Measurements from ENCODE around the gene B3GALT4.
A peak's percentile ranks its signal among the peaks of the same experiment; 100 is the strongest.

The B3GALT4 gene

GRCh38 chr6:33305052-33305451 lies 28.1 kb downstream of the B3GALT4 start:
- WGBS, 2 experiments (ENCODE audit: insufficient coverage in 2 of 2) = 86 to 95% methylated on average over 6 to 8 of the region's 8 CpGs
- Histone ChIP-seq H3K4me3 (ENCODE audit: extremely low read depth, insufficient read depth, low read length, poor library complexity, severe bottlenecking) (no peak overlapping the region), H3K27ac (ENCODE audit: low read depth, low read length, severe bottlenecking) (no peak overlapping the region), H3K4me1 (ENCODE audit: control insufficient read depth, insufficient read depth, low read length, poor library complexity, severe bottlenecking) (no peaks in the 10 kb centered on the region), H3K36me3 (ENCODE audit: control insufficient read depth, insufficient read depth, low read length) (peaks cover 11% of the 10 kb centered on the region), H3K9me3 (ENCODE audit: control insufficient read depth, low read length) (no peaks in the 10 kb centered on the region)

- Histone ChIP-seq H3K9me3 (ENCODE audit: control insufficient read depth, low read length) (no peaks in the 10 kb centered on the region), H3K4me3 (ENCODE audit: extremely low read depth, insufficient read depth, low read length, poor library complexity, severe bottlenecking) (no peak overlapping the region), H3K4me1 (ENCODE audit: control insufficient read depth, insufficient read depth, low read length, poor library complexity, severe bottlenecking) (no peaks in the 10 kb centered on the region), H3K27ac (ENCODE audit: low read depth, low read length, severe bottlenecking) (no peak overlapping the region), H3K36me3 (ENCODE audit: control insufficient read depth, insufficient read depth, low read length) (peaks cover 11% of the 10 kb centered on the region)
- 88 to 90% methylated on average over 3 to 4 of the region's 4 CpGs for WGBS, 2 experiments (ENCODE audit: insufficient coverage in 2 of 2)
These were observed 29.4 kb downstream of the B3GALT4 start for GRCh38 chr6:33306356-33306755.

GRCh38 chr6:33312361-33313104 lies 35.6 kb downstream of the B3GALT4 start:
- Histone ChIP-seq H3K36me3 (ENCODE audit: control insufficient read depth, insufficient read depth, low read length) (peaks cover 16% of the 10 kb centered on the region), H3K27ac (ENCODE audit: low read depth, low read length, severe bottlenecking) (peak overlapping the region; percentile 69), H3K9me3 (ENCODE audit: control insufficient read depth, low read length) (no peaks in the 10 kb centered on the region), H3K4me1 (ENCODE audit: control insufficient read depth, insufficient read depth, low read length, poor library complexity, severe bottlenecking) (peaks cover 9% of the 10 kb centered on the region), H3K4me3 (ENCODE audit: extremely low read depth, insufficient read depth, low read length, poor library complexity, severe bottlenecking) (peak overlapping the region; percentile 62)
- 6 to 7% methylated on average over 19 to 21 of the region's 29 CpGs for WGBS, 2 experiments (ENCODE audit: insufficient coverage in 2 of 2)

GRCh38 chr6:33313105-33313708 lies 36.3 kb downstream of the B3GALT4 start:
- Histone ChIP-seq H3K4me3 (ENCODE audit: extremely low read depth, insufficient read depth, low read length, poor library complexity, severe bottlenecking) (peak overlapping the region; percentile 62), H3K27ac (ENCODE audit: low read depth, low read length, severe bottlenecking) (peak overlapping the region; percentile 69), H3K36me3 (ENCODE audit: control insufficient read depth, insufficient read depth, low read length) (peaks cover 16% of the 10 kb centered on the region), H3K9me3 (ENCODE audit: control insufficient read depth, low read length) (no peaks in the 10 kb centered on the region), H3K4me1 (ENCODE audit: control insufficient read depth, insufficient read depth, low read length, poor library complexity, severe bottlenecking) (peaks cover 9% of the 10 kb centered on the region)
- 0 to 1% methylated on average over 28 to 33 of the region's 33 CpGs for WGBS, 2 experiments (ENCODE audit: insufficient coverage in 2 of 2)

GRCh38 chr6:33313709-33314514 lies 37.0 kb downstream of the B3GALT4 start, which contains the start of gene TAPBP:
TSS of gene TAPBP (minus strand) at chr6:33314078. CDS start at chr6:33314041, 37 bp downstream.
- Histone ChIP-seq H3K4me3 (ENCODE audit: extremely low read depth, insufficient read depth, low read length, poor library complexity, severe bottlenecking) (peak within 1 kb of the TSS; percentile 62), H3K9me3 (ENCODE audit: control insufficient read depth, low read length) (no peaks in the 10 kb centered on the region), H3K36me3 (ENCODE audit: control insufficient read depth, insufficient read depth, low read length) (peaks cover 21% of the 10 kb centered on the region), H3K27ac (ENCODE audit: low read depth, low read length, severe bottlenecking) (peak within 1 kb of the TSS; percentile 69), H3K4me1 (ENCODE audit: control insufficient read depth, insufficient read depth, low read length, poor library complexity, severe bottlenecking) (peaks cover 14% of the 10 kb centered on the region)
- WGBS, 2 experiments (ENCODE audit: insufficient coverage in 2 of 2) = 0% methylated on average over 18 to 32 of the region's 47 CpGs

GRCh38 chr6:33314515-33314942 lies 37.6 kb downstream of the B3GALT4 start:
- WGBS, 2 experiments (ENCODE audit: insufficient coverage in 2 of 2) = 90% methylated on average over 2 of the region's 10 CpGs; no CpG with 5 or more reads in 1 of the 2 experiments
- H3K4me3 ChIP-seq (ENCODE audit: extremely low read depth, insufficient read depth, low read length, poor library complexity, severe bottlenecking) = peak overlapping the region; percentile 62
- H3K27ac ChIP-seq (ENCODE audit: low read depth, low read length, severe bottlenecking) = peak overlapping the region; percentile 69
- H3K9me3 ChIP-seq (ENCODE audit: control insufficient read depth, low read length) = no peaks in the 10 kb centered on the region
- H3K36me3 ChIP-seq (ENCODE audit: control insufficient read depth, insufficient read depth, low read length) = peaks cover 27% of the 10 kb centered on the region
- H3K4me1 ChIP-seq (ENCODE audit: control insufficient read depth, insufficient read depth, low read length, poor library complexity, severe bottlenecking) = peaks cover 21% of the 10 kb centered on the region

GRCh38 chr6:33314943-33315792 lies 38.2 kb downstream of the B3GALT4 start:
- H3K9me3 ChIP-seq (ENCODE audit: control insufficient read depth, low read length) = no peaks in the 10 kb centered on the region
- no peak overlapping the region for H3K27ac ChIP-seq (ENCODE audit: low read depth, low read length, severe bottlenecking)
- H3K4me1 ChIP-seq (ENCODE audit: control insufficient read depth, insufficient read depth, low read length, poor library complexity, severe bottlenecking) = peaks cover 26% of the 10 kb centered on the region
- 92 to 93% methylated on average over 45 to 47 of the region's 47 CpGs for WGBS, 2 experiments (ENCODE audit: insufficient coverage in 2 of 2)
- peaks cover 30% of the 10 kb centered on the region for H3K36me3 ChIP-seq (ENCODE audit: control insufficient read depth, insufficient read depth, low read length)
- no peak overlapping the region for H3K4me3 ChIP-seq (ENCODE audit: extremely low read depth, insufficient read depth, low read length, poor library complexity, severe bottlenecking)

- 96% methylated on average over 7 to 11 of the region's 17 CpGs for WGBS, 2 experiments (ENCODE audit: insufficient coverage in 2 of 2)
- Histone ChIP-seq H3K4me1 (ENCODE audit: control insufficient read depth, insufficient read depth, low read length, poor library complexity, severe bottlenecking) (peaks cover 34% of the 10 kb centered on the region), H3K9me3 (ENCODE audit: control insufficient read depth, low read length) (no peaks in the 10 kb centered on the region), H3K36me3 (ENCODE audit: control insufficient read depth, insufficient read depth, low read length) (peaks cover 38% of the 10 kb centered on the region), H3K4me3 (ENCODE audit: extremely low read depth, insufficient read depth, low read length, poor library complexity, severe bottlenecking) (no peak overlapping the region), H3K27ac (ENCODE audit: low read depth, low read length, severe bottlenecking) (no peak overlapping the region)
These were observed 39.1 kb downstream of the B3GALT4 start for GRCh38 chr6:33315793-33316602.

- H3K27ac ChIP-seq (ENCODE audit: low read depth, low read length, severe bottlenecking) = no peak overlapping the region
- H3K4me3 ChIP-seq (ENCODE audit: extremely low read depth, insufficient read depth, low read length, poor library complexity, severe bottlenecking) = peak overlapping the region; percentile 58
- H3K4me1 ChIP-seq (ENCODE audit: control insufficient read depth, insufficient read depth, low read length, poor library complexity, severe bottlenecking) = peaks cover 36% of the 10 kb centered on the region
- peaks cover 43% of the 10 kb centered on the region for H3K36me3 ChIP-seq (ENCODE audit: control insufficient read depth, insufficient read depth, low read length)
- 79 to 82% methylated on average over 14 to 19 of the region's 19 CpGs for WGBS, 2 experiments (ENCODE audit: insufficient coverage in 2 of 2)
- H3K9me3 ChIP-seq (ENCODE audit: control insufficient read depth, low read length) = no peaks in the 10 kb centered on the region
These were observed 39.9 kb downstream of the B3GALT4 start for GRCh38 chr6:33316603-33317418.

Data from mesodermal cell (in vitro differentiated cells).